ENCODE data around the gene CTF1. TPM values are rescaled to one million over a fixed set of nuclear protein-coding genes. Genes with fewer than 3 reads are reported as not detected.

Gene CTF1
- total RNA-seq, 1 donor from 2014 or later: 3.4 TPM

DNA sequence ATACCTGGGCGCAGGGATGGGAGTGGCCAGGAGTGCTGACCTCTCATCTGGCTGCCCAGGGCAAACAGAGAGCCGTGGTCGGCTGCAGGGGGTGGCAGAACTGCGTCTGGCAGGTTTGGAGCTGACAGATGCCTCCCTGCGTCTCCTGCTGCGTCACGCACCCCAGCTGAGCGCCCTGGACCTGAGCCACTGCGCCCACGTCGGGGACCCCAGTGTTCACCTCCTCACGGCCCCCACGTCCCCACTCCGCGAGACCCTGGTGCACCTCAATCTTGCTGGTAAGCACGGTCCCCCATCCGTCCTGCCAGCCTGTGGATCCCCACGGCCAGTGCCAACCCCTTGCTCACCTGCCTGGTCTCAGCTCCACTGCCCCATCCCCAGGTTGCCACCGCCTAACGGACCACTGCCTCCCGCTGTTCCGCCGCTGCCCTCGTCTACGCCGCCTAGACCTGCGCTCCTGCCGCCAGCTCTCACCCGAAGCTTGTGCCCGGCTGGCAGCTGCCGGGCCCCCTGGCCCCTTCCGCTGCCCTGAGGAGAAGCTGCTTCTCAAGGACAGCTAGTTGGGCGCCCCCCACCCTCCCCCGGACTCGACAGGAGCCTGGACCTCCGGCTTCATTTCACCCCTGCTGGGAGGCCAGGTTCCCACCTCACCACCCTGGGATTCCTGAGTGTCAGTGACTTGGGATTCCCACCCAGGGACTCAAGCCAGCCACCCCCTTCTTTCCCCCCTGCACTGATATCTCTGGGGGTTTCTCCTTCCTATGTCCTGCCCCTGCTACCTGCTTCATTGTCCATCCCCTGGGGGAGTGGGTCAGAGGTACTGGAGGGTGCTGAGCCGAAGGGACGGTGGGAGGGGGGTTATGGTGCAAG lies 50.5 kb downstream of the CTF1 start:
- DNase-seq (ENCODE audit: low spot score): no peak
- H3K27me3 Mint-ChIP-seq (ENCODE audit: unreplicated experiment): peaks cover 15% of the 10 kb centered on the region
- peaks cover 35% of the 10 kb centered on the region for H3K36me3 Mint-ChIP-seq (ENCODE audit: low read depth, unreplicated experiment)
- H3K27ac Mint-ChIP-seq (ENCODE audit: unreplicated experiment): peak overlapping the region; percentile 83
- peaks cover 17% of the 10 kb centered on the region for H3K4me1 Mint-ChIP-seq (ENCODE audit: unreplicated experiment)
- no peaks in the 10 kb centered on the region for H3K9me3 Mint-ChIP-seq (ENCODE audit: unreplicated experiment)
- peak overlapping the region; percentile 84 for H3K4me3 Mint-ChIP-seq (ENCODE audit: unreplicated experiment)
- TF ChIP-seq, protein P1, sequence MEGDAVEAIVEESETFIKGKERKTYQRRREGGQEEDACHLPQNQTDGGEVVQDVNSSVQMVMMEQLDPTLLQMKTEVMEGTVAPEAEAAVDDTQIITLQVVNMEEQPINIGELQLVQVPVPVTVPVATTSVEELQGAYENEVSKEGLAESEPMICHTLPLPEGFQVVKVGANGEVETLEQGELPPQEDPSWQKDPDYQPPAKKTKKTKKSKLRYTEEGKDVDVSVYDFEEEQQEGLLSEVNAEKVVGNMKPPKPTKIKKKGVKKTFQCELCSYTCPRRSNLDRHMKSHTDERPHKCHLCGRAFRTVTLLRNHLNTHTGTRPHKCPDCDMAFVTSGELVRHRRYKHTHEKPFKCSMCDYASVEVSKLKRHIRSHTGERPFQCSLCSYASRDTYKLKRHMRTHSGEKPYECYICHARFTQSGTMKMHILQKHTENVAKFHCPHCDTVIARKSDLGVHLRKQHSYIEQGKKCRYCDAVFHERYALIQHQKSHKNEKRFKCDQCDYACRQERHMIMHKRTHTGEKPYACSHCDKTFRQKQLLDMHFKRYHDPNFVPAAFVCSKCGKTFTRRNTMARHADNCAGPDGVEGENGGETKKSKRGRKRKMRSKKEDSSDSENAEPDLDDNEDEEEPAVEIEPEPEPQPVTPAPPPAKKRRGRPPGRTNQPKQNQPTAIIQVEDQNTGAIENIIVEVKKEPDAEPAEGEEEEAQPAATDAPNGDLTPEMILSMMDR (IDR thresholded peaks at IDR 0.05; ENCODE audit: unreplicated experiment): no peak

DNA sequence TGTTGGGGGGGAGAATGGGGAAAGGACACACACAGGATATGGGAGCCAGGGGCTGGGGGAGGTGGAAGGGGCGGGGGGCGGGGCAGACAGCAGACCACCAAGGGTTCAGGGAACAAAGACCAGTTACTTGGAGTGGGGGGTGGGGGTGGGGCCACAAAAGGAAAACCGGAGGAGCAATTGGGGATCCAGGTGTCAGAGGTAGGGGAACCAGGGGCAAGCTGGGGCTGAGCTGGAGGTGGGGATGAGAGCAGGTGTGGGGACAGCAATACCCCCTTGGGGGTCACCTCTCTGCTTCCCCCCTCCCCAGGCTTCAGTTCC lies 51.1 kb downstream of the CTF1 start:
- H3K9me3 Mint-ChIP-seq (ENCODE audit: unreplicated experiment): no peaks in the 10 kb centered on the region
- no peak overlapping the region for H3K4me3 Mint-ChIP-seq (ENCODE audit: unreplicated experiment)
- H3K27ac Mint-ChIP-seq (ENCODE audit: unreplicated experiment): peak overlapping the region; percentile 93
- H3K36me3 Mint-ChIP-seq (ENCODE audit: low read depth, unreplicated experiment): peaks cover 33% of the 10 kb centered on the region
- H3K4me1 Mint-ChIP-seq (ENCODE audit: unreplicated experiment): peaks cover 17% of the 10 kb centered on the region
- TF ChIP-seq, protein P1 (IDR thresholded peaks at IDR 0.05; ENCODE audit: unreplicated experiment): no peak
- peaks cover 15% of the 10 kb centered on the region for H3K27me3 Mint-ChIP-seq (ENCODE audit: unreplicated experiment)
- DNase-seq (ENCODE audit: low spot score): no peak

DNA sequence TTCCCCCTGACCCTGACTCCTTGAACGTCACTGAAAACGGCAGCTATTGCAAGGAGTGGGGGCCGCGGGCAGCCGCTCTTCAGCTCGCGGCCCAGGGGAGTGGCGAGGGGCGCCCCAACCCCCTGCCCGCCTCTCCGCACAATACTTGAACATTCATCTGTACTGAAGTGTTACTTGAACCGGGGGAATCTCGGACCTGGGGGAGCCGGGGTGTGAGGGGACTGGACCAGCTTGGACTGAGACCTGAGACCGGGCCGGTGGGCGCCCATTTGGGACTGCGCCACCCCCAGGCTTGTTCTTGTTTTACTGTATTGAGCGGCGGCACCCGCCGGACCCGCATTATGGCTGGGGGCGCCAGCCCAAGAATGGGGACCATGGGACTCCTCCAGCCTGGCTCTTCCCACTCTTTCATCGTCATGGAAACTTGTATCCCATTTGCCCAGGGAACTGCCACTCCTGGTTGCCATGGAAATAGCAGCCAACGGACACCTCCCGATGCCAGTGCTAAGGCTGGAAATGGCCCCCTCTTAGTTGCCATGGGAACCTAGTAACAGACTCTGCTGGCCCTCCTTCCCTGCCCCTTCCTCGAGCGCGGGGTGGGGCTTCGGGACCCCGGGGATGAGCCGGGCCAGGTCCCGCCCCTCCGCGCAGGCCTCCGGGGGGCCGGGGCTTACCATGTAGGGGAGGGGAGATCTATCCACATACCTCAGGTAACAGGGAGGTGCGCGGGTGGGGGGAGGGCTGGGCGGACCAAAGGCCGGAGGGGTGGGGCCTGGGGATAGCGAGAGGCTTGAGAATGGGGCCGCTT lies 51.6 kb downstream of the CTF1 start:
- peak; percentile 97 for DNase-seq (ENCODE audit: low spot score)
- Mint-ChIP-seq H3K4me1 (ENCODE audit: unreplicated experiment) (peaks cover 17% of the 10 kb centered on the region), H3K27ac (ENCODE audit: unreplicated experiment) (peak overlapping the region; percentile 93), H3K4me3 (ENCODE audit: unreplicated experiment) (peak overlapping the region; percentile 85), H3K9me3 (ENCODE audit: unreplicated experiment) (no peaks in the 10 kb centered on the region), H3K36me3 (ENCODE audit: low read depth, unreplicated experiment) (peaks cover 28% of the 10 kb centered on the region), H3K27me3 (ENCODE audit: unreplicated experiment) (peaks cover 14% of the 10 kb centered on the region)
- TF ChIP-seq, protein P1 (IDR thresholded peaks at IDR 0.05; ENCODE audit: unreplicated experiment): peak; percentile 15

DNA sequence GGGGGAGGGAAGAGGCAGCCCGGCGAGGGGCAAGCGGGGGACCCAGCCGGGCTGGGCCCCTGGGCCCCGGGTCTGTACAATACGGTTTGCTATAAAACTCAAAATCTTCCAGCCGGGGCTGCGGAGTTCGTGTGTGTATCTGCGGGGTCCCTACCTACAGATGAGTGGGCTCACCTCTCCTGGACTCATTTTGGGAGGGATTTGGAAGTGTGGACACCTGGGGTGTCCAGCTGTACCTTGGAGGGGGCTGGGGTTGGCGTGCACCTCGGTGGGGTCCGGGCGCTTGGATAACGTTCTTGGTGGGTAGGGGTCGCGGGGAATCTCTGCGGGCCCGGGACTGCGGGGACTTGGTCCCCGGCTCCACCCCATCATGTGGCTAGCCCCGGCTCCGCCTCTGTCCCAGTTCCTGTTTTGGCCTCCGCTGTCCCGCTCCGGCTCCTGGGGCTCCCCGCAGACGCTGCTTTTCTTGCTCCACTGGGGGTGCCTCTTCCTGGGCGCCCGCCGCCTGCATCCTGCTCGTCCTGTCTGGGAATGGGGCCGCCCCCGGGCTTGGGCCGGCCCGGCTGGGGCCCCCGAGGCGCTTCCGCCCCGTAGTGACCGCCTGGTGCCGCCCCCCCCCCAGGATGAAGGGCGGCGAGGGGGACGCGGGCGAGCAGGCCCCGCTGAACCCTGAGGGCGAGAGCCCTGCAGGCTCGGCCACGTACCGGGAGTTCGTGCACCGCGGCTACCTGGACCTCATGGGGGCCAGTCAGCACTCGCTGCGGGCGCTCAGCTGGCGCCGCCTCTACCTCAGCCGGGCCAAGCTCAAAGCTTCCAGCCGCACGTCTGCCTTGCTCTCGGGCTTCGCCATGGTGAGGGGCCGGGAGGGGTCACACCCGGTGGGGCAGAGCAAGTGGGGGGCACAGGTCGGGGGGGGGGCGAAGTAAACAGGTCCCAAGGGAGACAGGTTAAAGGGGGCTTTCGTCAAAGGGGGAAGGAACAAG lies 52.5 kb downstream of the CTF1 start, which contains the start of gene ORAI3:
Gene ORAI3 (plus strand): TSS at position 402 of the 983 bp plus-strand sequence. CDS start 222 bp downstream, at position 624.
- peak within 1 kb of the TSS; percentile 97 for H3K4me3 Mint-ChIP-seq (ENCODE audit: unreplicated experiment)
- DNase-seq (ENCODE audit: low spot score): peak; percentile 74
- H3K4me1 Mint-ChIP-seq (ENCODE audit: unreplicated experiment): peaks cover 17% of the 10 kb centered on the region
- H3K27ac Mint-ChIP-seq (ENCODE audit: unreplicated experiment): peak within 1 kb of the TSS; percentile 94
- H3K36me3 Mint-ChIP-seq (ENCODE audit: low read depth, unreplicated experiment): peaks cover 24% of the 10 kb centered on the region
- peaks cover 12% of the 10 kb centered on the region for H3K27me3 Mint-ChIP-seq (ENCODE audit: unreplicated experiment)
- TF ChIP-seq, protein P1 (IDR thresholded peaks at IDR 0.05; ENCODE audit: unreplicated experiment): no peak
- no peaks in the 10 kb centered on the region for H3K9me3 Mint-ChIP-seq (ENCODE audit: unreplicated experiment)
